GM12878 (cell line): ENCODE data around the gene ERCC5. TPM values are rescaled to one million over a fixed set of nuclear protein-coding genes. Genes with fewer than 3 reads are reported as not detected.

Experiments
- ATAC-seq: fragments of 200-7000 bp; cut with Tn5 transposase; 3 replicates; pipeline ENCODE4 v1.9.1; 2020; ENCODE audit warnings: mild to moderate bottlenecking, moderate library complexity
- BruUV-seq: library from RNA; stranded (reverse); fragments of 400-500 nt; replicated peaks from 2 replicates; lab custom pipeline; 2021; lab: Mats Ljungman, UMichigan
- CTCF ChIA-PET: fragments of 300-600 bp; sonication (Branson Sonifier 250); formaldehyde crosslinking; extraction: SDS; loops from one replicate; lab custom pipeline; 2021; ENCODE audit warnings: inconsistent platforms; lab: Yijun Ruan, JAX
- POLR2A ChIA-PET: fragments of 350-600 bp; formaldehyde crosslinking; extraction: SDS; loops from one replicate; lab custom pipeline; 2021; ENCODE audit warnings: inconsistent platforms; lab: Charles Lee
- RAD21 ChIA-PET: fragments of 300-600 bp; sonication (Branson Sonifier 250); formaldehyde crosslinking; loops from one replicate; lab custom pipeline; 2023; ENCODE audit warnings: antibody characterized with exemption; ENCODE audit not compliant: unreplicated experiment; lab: Charles Lee
- SMC1A ChIA-PET: fragments of 300-600 bp; sonication (Branson Sonifier 250); formaldehyde crosslinking; loops from one replicate; lab custom pipeline; 2023; ENCODE audit not compliant: unreplicated experiment, uncharacterized antibody; lab: Charles Lee
- DNase-seq: peaks from one replicate; pipeline ENCODE4 v3.0.0-alpha.2; 2011; ENCODE audit warnings: low read depth, low spot score
- FAIRE-seq: peaks from 3 replicates; lab custom pipeline; 2011; peaks lifted over from hg19 to GRCh38; lab: Jason Lieb, UNC
- H2AFZ ChIP-seq: 2 replicates; pipeline ENCODE4 v1.6.0; 2011; ENCODE audit warnings: low read depth, low read length, control low read depth; ENCODE audit not compliant: control insufficient read depth
- H3K27ac ChIP-seq: 2 replicates; pipeline ENCODE4 v1.5.1; 2011; ENCODE audit warnings: control low read depth; ENCODE audit not compliant: control insufficient read depth, insufficient read depth
- H3K27me3 ChIP-seq, 2 experiments: replicated peaks in 1 of 2; 2 replicates each; pipeline versions ENCODE4 v1.6.0 to v1.6.1; 2011; ENCODE audit warnings: low read length in 1 of 2; ENCODE audit not compliant: control insufficient read depth in 2 of 2, insufficient read depth in 2 of 2
- H3K36me3 ChIP-seq, 2 experiments: 2 replicates each; pipeline ENCODE4 v1.5.1; 2011; ENCODE audit warnings: low read length in 1 of 2; ENCODE audit not compliant: control insufficient read depth in 2 of 2, insufficient read depth in 2 of 2
- H3K4me1 ChIP-seq: 2 replicates; pipeline ENCODE4 v1.6.1; 2011; ENCODE audit warnings: mild to moderate bottlenecking, low read length, moderate library complexity, mixed read lengths; ENCODE audit not compliant: control insufficient read depth, insufficient read depth
- H3K4me2 ChIP-seq: 2 replicates; pipeline ENCODE4 v1.6.0; 2011; ENCODE audit warnings: control low read depth; ENCODE audit not compliant: control insufficient read depth, insufficient read depth
- H3K4me3 ChIP-seq: fragments of 200-600 bp; sonication (generic); 2 replicates; pipeline ENCODE4 v1.5.1; 2016
- H3K79me2 ChIP-seq: 2 replicates; pipeline ENCODE4 v1.6.0; 2011; ENCODE audit warnings: low read length; ENCODE audit not compliant: control insufficient read depth, insufficient read depth
- H3K9ac ChIP-seq: 2 replicates; pipeline ENCODE4 v1.8.0; 2011; ENCODE audit warnings: low read length, control low read depth, mixed read lengths; ENCODE audit not compliant: control insufficient read depth, insufficient read depth
- H3K9me3 ChIP-seq: replicated peaks from 3 replicates; pipeline ENCODE4 v1.5.1; 2011; ENCODE audit warnings: mild to moderate bottlenecking, low read length; ENCODE audit not compliant: control insufficient read depth, insufficient read depth
- H4K20me1 ChIP-seq: 2 replicates; pipeline ENCODE4 v1.6.0; 2011; ENCODE audit not compliant: control insufficient read depth, insufficient read depth
- BACH1 ChIP-seq: fragments of 450-650 bp; IDR thresholded peaks from 2 replicates; pipeline ENCODE4 v1.6.1; 2017; ENCODE audit warnings: mild to moderate bottlenecking, borderline replicate concordance
- BHLHE40 ChIP-seq, 2 experiments: fragments of 450-650 bp in 1 of 2; IDR thresholded peaks; 2 replicates each; pipeline ENCODE4 v1.6.1; 2011 to 2017; ENCODE audit warnings: low read depth in 2 of 2, borderline replicate concordance in 1 of 2, improper control_type of control experiment in 1 of 2, low read length in 1 of 2, mild to moderate bottlenecking in 1 of 2
- BMI1 ChIP-seq: fragments of 450-650 bp; IDR thresholded peaks from 2 replicates; pipeline ENCODE4 v1.6.1; 2016; ENCODE audit warnings: mild to moderate bottlenecking, moderate library complexity, borderline replicate concordance
- CHD4 ChIP-seq: fragments of 200-600 bp; sonication (generic); IDR thresholded peaks from 2 replicates; pipeline ENCODE4 v1.6.1; 2016; ENCODE audit warnings: mild to moderate bottlenecking
- IKZF2 ChIP-seq, 2 experiments: fragments of 450-650 bp; IDR thresholded peaks; 2 replicates each; pipeline ENCODE4 v1.6.1; 2017; ENCODE audit warnings: mild to moderate bottlenecking in 2 of 2, moderate library complexity in 2 of 2
- PML ChIP-seq: IDR thresholded peaks from 2 replicates; pipeline ENCODE4 v1.6.1; 2012; ENCODE audit warnings: low read length, inconsistent platforms
- SMC3 ChIP-seq: IDR thresholded peaks from 2 replicates; pipeline ENCODE4 v1.6.1; 2011; ENCODE audit warnings: low read length, improper control_type of control experiment, borderline replicate concordance
- WRNIP1 ChIP-seq: IDR thresholded peaks from 2 replicates; pipeline ENCODE4 v1.6.1; 2011; ENCODE audit warnings: low read depth, low read length, improper control_type of control experiment, borderline replicate concordance
- ZNF24 ChIP-seq: fragments of 450-650 bp; IDR thresholded peaks from 2 replicates; pipeline ENCODE4 v1.6.1; 2017; ENCODE audit warnings: antibody characterized with exemption, mild to moderate bottlenecking
- WGBS: methylation state at CpG from one replicate; pipeline ENCODE4 v1.1.6; 2016; ENCODE audit warnings: low lambda C conversion rate; ENCODE audit not compliant: insufficient replicate concordance, insufficient coverage; ENCODE audit errors: missing lambda C conversion rate; 5-methylcytosine and 5-hydroxymethylcytosine counted together
- in situ Hi-C: fragments of 300-500 bp; cut with MboI; formaldehyde crosslinking; loops from 9 replicates; pipeline ENCODE4 v1.14.3; 2018; ENCODE audit warnings: mixed read lengths
- intact Hi-C: fragments of 100-400 bp; cut with micrococcal nuclease; formaldehyde crosslinking; loops from one replicate; pipeline ENCODE4 v1.14.2; 2022; ENCODE audit not compliant: unreplicated experiment
- polyA plus RNA-seq, 11 experiments: library from polyadenylated mRNA; depleted of rRNA in 4 of 11; unstranded in 6 of 11; stranded (reverse) in 5 of 11; fragments of >200 nt; fragmentation: Nextera tagmentation in 4 of 11; fragmentation: Illumina TruSeq in 1 of 11; extraction: Ambion mirVana in 4 of 11; extraction: Trizol in 1 of 11; gene quantifications; 1 replicate in 1 of 11; 2 replicates in 10 of 11; pipeline versions ENCODE4 v1.2.1 to v1.2.3, GENCODE V29; 2011 to 2016; ENCODE audit warnings: inconsistent platforms in 2 of 11, missing spikeins in 2 of 11, low read depth in 1 of 11
- total RNA-seq, 4 experiments: library from RNA; depleted of rRNA in 3 of 4; stranded (reverse); fragments of >200 nt in 3 of 4; fragmentation: Illumina TruSeq in 1 of 4; extraction: Trizol in 1 of 4; gene quantifications; 2 replicates each; pipeline versions ENCODE4 v1.2.1 to v1.2.3, GENCODE V29; 2013 to 2021
- TF ChIP-seq, protein P1 (sequence below): fragments of 450-650 bp; IDR thresholded peaks from 2 replicates; pipeline ENCODE4 v1.6.1; 2016; ENCODE audit warnings: mild to moderate bottlenecking
- TF ChIP-seq, protein P2 (sequence below), 3 experiments: IDR thresholded peaks in 2 of 3; conservative IDR thresholded peaks in 1 of 3; 2 replicates each; pipeline ENCODE4 v1.5.1; 2011; ENCODE audit warnings: low read depth in 3 of 3, low read length in 3 of 3, mild to moderate bottlenecking in 3 of 3, control low read depth in 2 of 3, moderate library complexity in 2 of 3, inconsistent platforms in 1 of 3, mixed read lengths in 1 of 3; ENCODE audit not compliant: control insufficient read depth in 2 of 3, insufficient read depth in 1 of 3; ENCODE audit errors: extremely low read depth in 1 of 3

The ERCC5 gene
- total and polyA plus RNA-seq, 10 of the 15 experiments (the other 5 are each of a cell fraction or from before 2014, with no cell fraction given): 11.7 to 59.2 (median 41.6) TPM

DNA sequence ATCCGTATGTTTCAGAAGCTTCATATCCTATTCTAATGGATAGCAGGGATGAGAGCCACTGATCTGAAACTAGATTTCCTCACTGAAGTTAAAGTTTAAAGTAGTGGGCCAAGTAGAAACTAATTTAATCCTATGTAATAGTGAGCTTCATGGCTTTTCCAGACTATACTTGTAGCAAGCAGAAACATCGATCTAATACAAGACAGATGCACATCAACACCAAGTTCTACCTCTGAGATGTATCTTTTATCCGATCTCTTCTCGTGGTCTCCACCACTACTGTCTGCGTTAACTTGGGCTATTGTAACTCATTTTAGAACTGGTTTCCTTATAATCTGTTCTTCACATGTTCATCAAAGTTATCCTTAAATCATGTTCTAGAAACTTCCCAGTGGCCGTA is 3.1 kb downstream of the ERCC5 start:
- H3K27ac ChIP-seq: no peak overlapping the region
- TF ChIP-seq WRNIP1: no peak
- TF ChIP-seq, protein P1, sequence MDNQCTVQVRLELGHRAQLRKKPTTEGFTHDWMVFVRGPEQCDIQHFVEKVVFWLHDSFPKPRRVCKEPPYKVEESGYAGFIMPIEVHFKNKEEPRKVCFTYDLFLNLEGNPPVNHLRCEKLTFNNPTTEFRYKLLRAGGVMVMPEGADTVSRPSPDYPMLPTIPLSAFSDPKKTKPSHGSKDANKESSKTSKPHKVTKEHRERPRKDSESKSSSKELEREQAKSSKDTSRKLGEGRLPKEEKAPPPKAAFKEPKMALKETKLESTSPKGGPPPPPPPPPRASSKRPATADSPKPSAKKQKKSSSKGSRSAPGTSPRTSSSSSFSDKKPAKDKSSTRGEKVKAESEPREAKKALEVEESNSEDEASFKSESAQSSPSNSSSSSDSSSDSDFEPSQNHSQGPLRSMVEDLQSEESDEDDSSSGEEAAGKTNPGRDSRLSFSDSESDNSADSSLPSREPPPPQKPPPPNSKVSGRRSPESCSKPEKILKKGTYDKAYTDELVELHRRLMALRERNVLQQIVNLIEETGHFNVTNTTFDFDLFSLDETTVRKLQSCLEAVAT: peak; percentile 86
- in situ Hi-C loops (loop anchor here (5.0 kb wide), 1 partner anchor 252 kb away; the partner anchor contains the start of gene TPP2), intact Hi-C loops (loop anchor here (5.0 kb wide), 1 partner anchor 197 kb away; no protein-coding TSS in a partner anchor)
- ATAC-seq (no peak), DNase-seq (no peak), FAIRE-seq (no peak)
- no peak overlapping the region for H2AFZ ChIP-seq
- no peak overlapping the region for H3K4me2 ChIP-seq
- peaks cover 3% of the 10 kb centered on the region; the same call in 1 of the 2 replicates for H3K4me1 ChIP-seq
- no peak overlapping the region for H3K4me3 ChIP-seq
- ChIA-PET SMC1A (interaction anchor here (0.9 to 2.2 kb wide), 7 partner anchors 21 to 270 kb away, joined by 3 to 15 read pairs (median 5); no protein-coding TSS in a partner anchor), POLR2A (interaction anchor here (4.8 kb wide), 1 partner anchor 255 kb away, joined by 81 read pairs; the partner anchor contains the start of gene TPP2), CTCF (interaction anchor here (1.6 to 5.4 kb wide), 7 partner anchors 21 to 271 kb away, joined by 6 to 106 read pairs (median 11); partner anchors contain the start of gene TPP2), RAD21 (interaction anchor here (1.1 to 1.7 kb wide), 2 partner anchors 253 to 258 kb away, joined by 3 to 6 read pairs; no protein-coding TSS in a partner anchor)
- no peaks in the 10 kb centered on the region for H3K27me3 ChIP-seq
- H3K9ac ChIP-seq: no peak overlapping the region
- no peaks in the 10 kb centered on the region for H4K20me1 ChIP-seq
- H3K9me3 ChIP-seq: no peaks in the 10 kb centered on the region
- no TSS peak for BruUV-seq
- peaks cover 0 to 5% of the 10 kb centered on the region in 2 experiments; a peak in 2 of 4 replicates for H3K36me3 ChIP-seq
- 97% methylated on average over 6 of the region's 6 CpGs for WGBS
- peaks cover 51% of the 10 kb centered on the region for H3K79me2 ChIP-seq

- Histone ChIP-seq H3K4me3 (no peak overlapping the region), H3K36me3 (peaks cover 0 to 33% of the 10 kb centered on the region in 2 experiments), H3K9ac (no peak overlapping the region), H3K4me2 (0 out of 2 replicates have a peak overlapping the region, but pooled peaks have one; percentile 3), H3K27ac (no peak overlapping the region), H3K27me3 (no peaks in the 10 kb centered on the region), H4K20me1 (no peaks in the 10 kb centered on the region), H3K4me1 (peaks cover 4% of the 10 kb centered on the region; the same call in 1 of the 2 replicates), H3K9me3 (no peaks in the 10 kb centered on the region), H3K79me2 (peaks cover 27% of the 10 kb centered on the region), H2AFZ (no peak overlapping the region)
- in situ Hi-C loops: no loop called here
- no peak for ATAC-seq
- ChIA-PET RAD21 (no interaction called here), POLR2A (no interaction called here), CTCF (no interaction called here), SMC1A (no interaction called here)
- WGBS: 97% methylated on average over 3 of the region's 3 CpGs
- DNase-seq: no peak
- intact Hi-C loops: no loop called here
- FAIRE-seq: no peak
- no peak for TF ChIP-seq BACH1
- TF ChIP-seq PML: no peak
- no peak for TF ChIP-seq ZNF24
- no peak for TF ChIP-seq CHD4
- TF ChIP-seq BMI1: no peak
- no peak for TF ChIP-seq BHLHE40 (IDR thresholded peaks at IDR 0.05; ENCODE audit: borderline replicate concordance in 1 of 2, low read depth in 2 of 2, low read length in 1 of 2)
- TF ChIP-seq IKZF2 (IDR thresholded peaks at IDR 0.05): no peak
- TF ChIP-seq SMC3: no peak
- TF ChIP-seq, protein P2, sequence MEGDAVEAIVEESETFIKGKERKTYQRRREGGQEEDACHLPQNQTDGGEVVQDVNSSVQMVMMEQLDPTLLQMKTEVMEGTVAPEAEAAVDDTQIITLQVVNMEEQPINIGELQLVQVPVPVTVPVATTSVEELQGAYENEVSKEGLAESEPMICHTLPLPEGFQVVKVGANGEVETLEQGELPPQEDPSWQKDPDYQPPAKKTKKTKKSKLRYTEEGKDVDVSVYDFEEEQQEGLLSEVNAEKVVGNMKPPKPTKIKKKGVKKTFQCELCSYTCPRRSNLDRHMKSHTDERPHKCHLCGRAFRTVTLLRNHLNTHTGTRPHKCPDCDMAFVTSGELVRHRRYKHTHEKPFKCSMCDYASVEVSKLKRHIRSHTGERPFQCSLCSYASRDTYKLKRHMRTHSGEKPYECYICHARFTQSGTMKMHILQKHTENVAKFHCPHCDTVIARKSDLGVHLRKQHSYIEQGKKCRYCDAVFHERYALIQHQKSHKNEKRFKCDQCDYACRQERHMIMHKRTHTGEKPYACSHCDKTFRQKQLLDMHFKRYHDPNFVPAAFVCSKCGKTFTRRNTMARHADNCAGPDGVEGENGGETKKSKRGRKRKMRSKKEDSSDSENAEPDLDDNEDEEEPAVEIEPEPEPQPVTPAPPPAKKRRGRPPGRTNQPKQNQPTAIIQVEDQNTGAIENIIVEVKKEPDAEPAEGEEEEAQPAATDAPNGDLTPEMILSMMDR (IDR thresholded peaks at IDR 0.05 in 2 of 3, conservative IDR thresholded peaks at IDR 0.05 in 1 of 3; ENCODE audit: control insufficient read depth in 2 of 3, extremely low read depth in 1 of 3, insufficient read depth in 1 of 3, low read depth in 3 of 3, low read length in 3 of 3): no peak
- BruUV-seq: no TSS peak
Measured at GRCh38 chr13:102852556-102852955, 6.7 kb downstream of the ERCC5 start.
